CD4-positive, alpha-beta memory T cell (primary cell): ENCODE data around the gene THAP7. TPM values are rescaled to one million over a fixed set of nuclear protein-coding genes. Genes with fewer than 3 reads are reported as not detected.

ENCODE experiments used
- CTCF ChIA-PET: fragments of 350-600 bp; sonication (Branson Sonifier 250); formaldehyde crosslinking; loops from one replicate; lab custom pipeline; 2021; ENCODE audit warnings: inconsistent platforms; ENCODE audit not compliant: partially characterized antibody; lab: Charles Lee
- POLR2A ChIA-PET: fragments of 350-600 bp; sonication (Branson Sonifier 250); formaldehyde crosslinking; loops from one replicate; lab custom pipeline; 2021; ENCODE audit not compliant: partially characterized antibody; lab: Charles Lee
- DNase-seq, 5 donors: peaks; one replicate each; pipeline versions ENCODE4 v3.0.0 to v3.0.0-alpha.2; 2020 to 2022; ENCODE audit warnings: mixed read lengths in 1 of 5
- H3K27ac ChIP-seq: one replicate; pipeline ENCODE4 v1.7.0; 2013; ENCODE audit warnings: low read depth, low read length
- H3K27me3 ChIP-seq: 2 replicates; pipeline ENCODE4 v1.7.0; 2013; ENCODE audit warnings: mild to moderate bottlenecking, low read length, moderate library complexity; ENCODE audit not compliant: insufficient read depth
- H3K36me3 ChIP-seq: 2 replicates; pipeline ENCODE4 v1.7.0; 2013; ENCODE audit warnings: mild to moderate bottlenecking, low read length, moderate library complexity; ENCODE audit not compliant: insufficient read depth
- H3K4me1 ChIP-seq: 2 replicates; pipeline ENCODE4 v1.7.0; 2013; ENCODE audit warnings: mild to moderate bottlenecking, low read length, moderate library complexity; ENCODE audit not compliant: insufficient read depth
- H3K4me3 ChIP-seq, 2 donors: one replicate each; pipeline ENCODE4 v1.7.0; 2013; ENCODE audit warnings: low read length in 2 of 2, mild to moderate bottlenecking in 1 of 2
- H3K9me3 ChIP-seq, 2 donors: one replicate each; pipeline ENCODE4 v1.7.0; 2013; ENCODE audit warnings: low read length in 2 of 2, control low read depth in 1 of 2; ENCODE audit not compliant: control insufficient read depth in 1 of 2
- H3K27ac Mint-ChIP-seq, 7 donors: one replicate each; pipeline ENCODE4 v1.8.0; 2020 to 2021; ENCODE audit warnings: mixed read lengths in 7 of 7, mild to moderate bottlenecking in 6 of 7, inconsistent platforms in 3 of 7, moderate library complexity in 3 of 7
- H3K27me3 Mint-ChIP-seq, 2 donors: one replicate each; pipeline ENCODE4 v1.8.0; 2020 to 2021; ENCODE audit warnings: mixed read lengths in 2 of 2
- H3K36me3 Mint-ChIP-seq, 2 donors: one replicate each; pipeline ENCODE4 v1.8.0; 2020 to 2021; ENCODE audit warnings: mixed read lengths in 2 of 2, inconsistent platforms in 1 of 2, mild to moderate bottlenecking in 1 of 2
- H3K4me1 Mint-ChIP-seq, 4 donors: one replicate each; pipeline ENCODE4 v1.8.0; 2020 to 2021; ENCODE audit warnings: mixed read lengths in 4 of 4, mild to moderate bottlenecking in 1 of 4
- H3K4me3 Mint-ChIP-seq, 8 donors: one replicate each; pipeline ENCODE4 v1.8.0; 2020 to 2021; ENCODE audit warnings: mixed read lengths in 8 of 8, mild to moderate bottlenecking in 7 of 8, moderate library complexity in 6 of 8, inconsistent platforms in 3 of 8
- H3K9me3 Mint-ChIP-seq, 8 donors: one replicate each; pipeline ENCODE4 v1.8.0; 2020 to 2021; ENCODE audit warnings: mixed read lengths in 8 of 8, mild to moderate bottlenecking in 5 of 8, inconsistent platforms in 3 of 8, moderate library complexity in 1 of 8
- intact Hi-C: fragments of 100-400 bp; cut with micrococcal nuclease; formaldehyde crosslinking; loops from one replicate; pipeline ENCODE4 v1.15.1; 2023
- polyA plus RNA-seq, 2 donors: library from polyadenylated mRNA; unstranded; fragments of 300-500 nt; fragmentation: Illumina TruSeq; gene quantifications; one replicate each; pipeline ENCODE4 v1.2.3, GENCODE V29; 2021
- total RNA-seq, 2 experiments: library from RNA; stranded (reverse); gene quantifications; one replicate each; pipeline ENCODE4 v1.2.3, GENCODE V29; 2021

The THAP7 gene
- total and polyA plus RNA-seq, 4 experiments from 2014 or later: 45.9 to 65.0 (median 53.6) TPM

DNA sequence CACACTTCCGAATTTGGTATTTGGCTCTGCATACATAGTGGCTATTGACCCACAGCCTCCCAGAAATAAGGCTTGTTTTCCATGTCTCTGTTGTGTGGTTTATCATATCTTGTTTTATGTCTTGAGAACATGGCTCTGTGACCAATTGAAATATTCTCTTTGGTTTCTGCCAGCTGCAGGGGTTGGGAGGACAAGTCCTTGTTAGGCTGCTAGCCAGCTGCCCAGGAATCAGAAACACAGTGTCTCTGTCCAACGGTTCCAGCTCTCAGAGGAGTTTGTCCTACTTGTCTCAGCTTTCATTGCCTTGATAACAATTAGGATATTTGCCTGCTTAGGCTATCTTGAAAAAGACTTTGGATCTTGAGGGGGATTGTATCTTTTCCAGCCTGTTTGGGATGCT, 36.5 kb upstream of the THAP7 start:
- no peak for DNase-seq
- intact Hi-C loops: no loop called here
- Mint-ChIP-seq H3K4me1 (peaks cover 3 to 6% (median 5%) of the 10 kb centered on the region in 4 donors), H3K27ac (no peak overlapping the region), H3K4me3 (no peak overlapping the region), H3K36me3 (no peaks in the 10 kb centered on the region), H3K9me3 (no peaks in the 10 kb centered on the region), H3K27me3 (peaks cover 13 to 19% of the 10 kb centered on the region in 2 donors)
- Histone ChIP-seq H3K4me1 (peaks cover under 1% of the 10 kb centered on the region), H3K27ac (no peak overlapping the region), H3K9me3 (no peaks in the 10 kb centered on the region), H3K36me3 (no peaks in the 10 kb centered on the region), H3K4me3 (no peak overlapping the region), H3K27me3 (peaks cover 3% of the 10 kb centered on the region)
- ChIA-PET POLR2A (no interaction called here), CTCF (no interaction called here)

DNA sequence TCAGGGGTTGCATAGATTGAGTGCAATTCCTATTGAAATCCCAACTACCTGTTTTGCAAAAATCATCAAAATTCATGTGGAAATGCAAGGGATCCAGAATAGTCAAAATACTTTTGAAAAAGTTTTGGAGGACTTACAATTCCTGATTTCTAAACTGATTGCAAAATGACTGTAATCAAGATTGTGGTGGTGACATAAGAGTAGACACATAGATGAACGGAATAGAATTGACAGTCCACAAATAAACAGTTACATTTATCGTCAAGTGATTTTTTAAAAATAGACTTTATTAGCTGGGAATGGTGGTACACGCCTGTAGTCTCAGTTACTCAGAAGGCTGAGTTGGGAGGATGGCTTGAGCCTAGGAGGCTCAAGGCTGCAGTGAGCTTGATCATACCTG, 33.1 kb upstream of the THAP7 start:
- POLR2A ChIA-PET: no interaction called here
- H3K36me3 Mint-ChIP-seq: no peaks in the 10 kb centered on the region
- intact Hi-C loops: no loop called here

DNA sequence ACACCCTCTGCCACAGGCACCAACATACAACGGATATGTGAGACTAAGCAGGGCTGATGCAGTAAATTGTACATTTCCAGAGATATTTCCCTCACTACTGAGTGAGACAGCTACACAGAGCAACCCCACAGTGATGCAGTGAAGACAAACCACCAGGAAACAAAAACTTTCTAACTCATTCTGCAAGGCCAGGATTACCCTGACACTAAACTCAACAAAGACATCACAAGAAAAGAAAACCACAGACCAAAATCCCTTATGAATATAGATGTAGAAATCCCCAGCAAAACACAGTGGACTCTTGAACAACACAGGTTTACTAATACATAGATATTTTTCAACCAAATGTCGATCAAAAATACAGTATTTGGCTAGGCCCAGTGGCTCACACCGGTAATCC, 32.0 kb upstream of the THAP7 start:
- Histone ChIP-seq H3K9me3 (no peaks in the 10 kb centered on the region), H3K36me3 (no peaks in the 10 kb centered on the region), H3K4me1 (no peaks in the 10 kb centered on the region), H3K4me3 (no peak overlapping the region), H3K27me3 (peaks cover 9% of the 10 kb centered on the region), H3K27ac (no peak overlapping the region)
- Mint-ChIP-seq H3K27me3 (peaks cover 25 to 29% of the 10 kb centered on the region in 2 donors), H3K9me3 (no peaks in the 10 kb centered on the region), H3K27ac (no peak overlapping the region), H3K4me3 (no peak overlapping the region), H3K36me3 (no peaks in the 10 kb centered on the region), H3K4me1 (peaks cover 0 to 11% (median 3%) of the 10 kb centered on the region in 4 donors)
- no peak for DNase-seq
- CTCF ChIA-PET: no interaction called here
- intact Hi-C loops: no loop called here
- POLR2A ChIA-PET: no interaction called here

More for the DNA sequence above, 33.1 kb upstream of the THAP7 start:
- Histone ChIP-seq H3K4me1 (no peaks in the 10 kb centered on the region), H3K9me3 (no peaks in the 10 kb centered on the region), H3K4me3 (no peak overlapping the region), H3K27ac (no peak overlapping the region), H3K36me3 (no peaks in the 10 kb centered on the region), H3K27me3 (peaks cover 9% of the 10 kb centered on the region)
- no peak for DNase-seq
- peaks cover 0 to 11% (median 3%) of the 10 kb centered on the region in 4 donors for H3K4me1 Mint-ChIP-seq
- no peak overlapping the region for H3K27ac Mint-ChIP-seq
- H3K4me3 Mint-ChIP-seq: no peak overlapping the region
- no peaks in the 10 kb centered on the region for H3K9me3 Mint-ChIP-seq
- peaks cover 20 to 27% of the 10 kb centered on the region in 2 donors for H3K27me3 Mint-ChIP-seq
- CTCF ChIA-PET: no interaction called here

DNA sequence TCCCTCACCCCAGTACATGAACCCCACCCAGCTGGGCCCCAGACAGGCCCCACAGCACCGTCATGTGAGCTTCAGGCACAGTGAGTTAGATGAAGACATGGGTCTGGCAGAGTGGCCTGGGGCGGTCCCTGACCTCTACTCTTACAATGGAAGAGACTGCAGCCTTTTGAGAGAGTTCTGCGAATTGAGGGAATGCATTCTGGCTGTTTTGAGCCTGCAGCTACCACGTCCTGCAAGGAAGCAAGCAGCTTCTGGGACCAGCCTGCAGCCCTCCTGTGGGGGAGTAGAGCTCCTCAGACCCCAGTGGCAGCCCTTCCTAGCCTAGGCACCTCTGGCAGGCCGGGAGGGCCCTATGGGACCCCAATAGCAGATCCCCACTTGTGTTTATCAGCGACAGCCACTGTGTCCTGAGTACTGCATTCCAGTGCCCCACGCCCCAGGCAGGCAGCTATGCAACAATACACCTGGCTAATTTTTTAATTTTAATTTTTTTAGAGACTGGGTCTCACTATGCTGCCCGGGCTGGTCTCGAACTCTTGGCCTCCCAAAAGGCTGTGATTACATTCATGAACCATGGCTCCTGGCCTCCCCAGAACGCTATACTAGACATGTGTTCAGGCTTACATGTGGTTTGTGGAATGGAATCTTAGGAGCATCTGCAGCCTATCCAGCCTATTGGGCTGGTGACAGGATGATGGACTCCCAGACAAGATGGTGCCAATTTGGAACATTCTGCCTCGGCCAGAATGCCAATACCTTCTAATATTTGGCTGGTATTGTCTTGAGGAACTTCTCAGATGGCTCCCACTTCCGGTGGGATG, 31.2 kb upstream of the THAP7 start:
- H3K27ac Mint-ChIP-seq: no peak overlapping the region
- Histone ChIP-seq H3K9me3 (no peaks in the 10 kb centered on the region), H3K4me1 (no peaks in the 10 kb centered on the region), H3K27me3 (peaks cover 9% of the 10 kb centered on the region), H3K27ac (no peak overlapping the region), H3K36me3 (no peaks in the 10 kb centered on the region), H3K4me3 (no peak overlapping the region)
- H3K4me1 Mint-ChIP-seq: peaks cover 0 to 11% (median 3%) of the 10 kb centered on the region in 4 donors
- no peaks in the 10 kb centered on the region for H3K9me3 Mint-ChIP-seq
- intact Hi-C loops: no loop called here
- peaks cover 20 to 25% of the 10 kb centered on the region in 2 donors for H3K27me3 Mint-ChIP-seq
- no peak for DNase-seq
- no peaks in the 10 kb centered on the region for H3K36me3 Mint-ChIP-seq
- POLR2A ChIA-PET: no interaction called here
- peak overlapping the region in 1 of 8 donors; percentile 26 for H3K4me3 Mint-ChIP-seq
- CTCF ChIA-PET: no interaction called here

DNA sequence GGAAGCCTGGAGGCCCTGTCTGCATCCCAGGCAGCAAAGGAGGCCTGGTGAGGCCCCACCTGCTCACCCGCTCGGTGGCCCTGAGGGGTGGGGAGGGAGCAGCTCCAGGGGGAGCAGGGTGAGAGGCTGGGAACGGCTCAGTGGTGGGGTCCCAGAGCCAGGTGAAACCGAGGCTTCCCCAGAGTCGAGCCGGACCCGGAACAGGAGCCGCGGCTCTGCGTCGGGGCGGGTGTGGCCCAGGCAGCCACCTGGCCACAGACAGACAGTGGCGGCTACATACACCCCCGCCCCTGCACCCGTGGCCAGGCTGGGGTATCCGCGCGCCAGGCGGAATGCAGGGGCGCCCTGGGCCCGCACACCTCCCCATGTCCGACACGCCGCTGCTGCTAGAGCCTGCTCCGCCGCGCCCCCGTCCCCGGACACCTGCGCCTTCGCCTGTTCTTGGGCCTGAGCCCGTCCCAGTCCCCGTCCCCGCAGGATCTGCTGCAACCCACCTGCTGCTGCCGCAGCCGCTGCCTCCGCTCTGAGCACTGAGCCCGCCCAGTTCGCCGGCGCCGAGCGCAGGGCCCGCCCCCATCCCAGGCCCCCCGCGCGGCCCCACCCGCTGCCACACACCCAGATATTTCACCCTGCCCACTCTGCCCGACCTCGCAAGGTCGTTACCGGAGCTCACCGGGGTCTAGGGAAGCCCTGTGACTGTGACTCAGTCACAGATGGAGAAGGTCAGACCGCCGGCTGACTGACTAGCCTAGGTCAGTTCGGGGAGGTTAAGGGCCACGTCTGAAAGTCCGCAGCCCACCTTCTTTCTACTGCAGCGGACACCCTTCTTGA, 30.3 kb upstream of the THAP7 start, which contains the start of gene SLC7A4:
TSS of gene SLC7A4 (minus strand) at position 525 of the 831 bp plus-strand sequence. CDS start 749 bp downstream, outside the sequence.
- Mint-ChIP-seq H3K27me3 (peaks cover 18 to 25% of the 10 kb centered on the region in 2 donors), H3K36me3 (no peaks in the 10 kb centered on the region), H3K4me1 (peaks cover 0 to 11% (median 3%) of the 10 kb centered on the region in 4 donors), H3K9me3 (no peaks in the 10 kb centered on the region), H3K27ac (no peak within 1 kb of the TSS), H3K4me3 (peak within 1 kb of the TSS in 5 of 8 donors; percentile 6 to 43 (median 35))
- H3K27ac ChIP-seq: no peak within 1 kb of the TSS
- ChIA-PET POLR2A (no interaction called here), CTCF (no interaction called here)
- DNase-seq: no peak
- H3K9me3 ChIP-seq: no peaks in the 10 kb centered on the region
- no peaks in the 10 kb centered on the region for H3K4me1 ChIP-seq
- intact Hi-C loops: no loop called here
- H3K36me3 ChIP-seq: no peaks in the 10 kb centered on the region
- no peak within 1 kb of the TSS for H3K4me3 ChIP-seq
- H3K27me3 ChIP-seq: peaks cover 9% of the 10 kb centered on the region

DNA sequence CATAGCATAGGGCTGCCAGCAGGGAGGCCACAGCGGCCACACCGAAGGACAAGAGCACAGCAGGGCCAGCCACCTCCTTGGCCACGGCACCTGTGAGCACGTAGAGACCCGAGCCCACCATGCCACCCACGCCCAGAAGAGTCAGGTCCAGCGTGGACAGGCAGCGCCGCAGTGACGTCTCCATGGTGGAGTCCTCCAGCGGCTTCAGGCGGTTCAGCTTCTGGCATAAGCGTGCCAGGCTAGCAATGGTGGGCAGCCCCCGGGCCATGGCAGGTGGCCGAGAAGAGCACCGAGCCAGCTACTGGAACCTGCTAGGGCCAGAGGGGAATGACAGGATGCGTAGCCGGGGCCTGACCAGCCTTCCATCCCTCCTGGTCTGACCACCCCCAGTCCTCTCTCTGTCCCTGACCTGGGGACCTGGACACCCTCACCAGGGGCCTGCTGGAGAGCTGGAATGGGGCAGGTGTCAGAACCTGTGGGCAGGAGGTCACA, 29.7 kb upstream of the THAP7 start:
- intact Hi-C loops: no loop called here
- Histone ChIP-seq H3K27ac (no peak overlapping the region), H3K9me3 (no peaks in the 10 kb centered on the region), H3K4me1 (no peaks in the 10 kb centered on the region), H3K36me3 (no peaks in the 10 kb centered on the region), H3K27me3 (peaks cover 9% of the 10 kb centered on the region), H3K4me3 (no peak overlapping the region)
- Mint-ChIP-seq H3K9me3 (no peaks in the 10 kb centered on the region), H3K36me3 (no peaks in the 10 kb centered on the region), H3K27me3 (peaks cover 17 to 25% of the 10 kb centered on the region in 2 donors), H3K27ac (no peak overlapping the region), H3K4me1 (peaks cover 0 to 11% (median 3%) of the 10 kb centered on the region in 4 donors), H3K4me3 (peak overlapping the region in 3 of 8 donors; percentile 6 to 43 (median 35))
- ChIA-PET CTCF (no interaction called here), POLR2A (no interaction called here)
- no peak for DNase-seq
